Adipocyte (in vitro differentiated cells): ENCODE results near the gene TMEM225B.
"Not testable (repeated sequence)": the region's sequence is repeated elsewhere in the genome, so short reads cannot be mapped to it uniquely, and the experiment has no call there.

Experiments
- DNase-seq: peaks from one replicate; pipeline ENCODE4 v3.0.0-alpha.2; 2015; ENCODE audit warnings: low read depth
- H3K27me3 ChIP-seq: replicated peaks from 2 replicates; pipeline ENCODE4 v1.7.0; 2013; ENCODE audit warnings: mild to moderate bottlenecking, low read length, moderate library complexity; ENCODE audit not compliant: control insufficient read depth, insufficient read depth
- H3K36me3 ChIP-seq: 2 replicates; pipeline ENCODE4 v1.7.0; 2013; ENCODE audit warnings: low read length, mild to moderate bottlenecking, moderate library complexity; ENCODE audit not compliant: control insufficient read depth, insufficient read depth, severe bottlenecking
- H3K4me1 ChIP-seq: 2 replicates; pipeline ENCODE4 v1.7.0; 2013; ENCODE audit warnings: mild to moderate bottlenecking, low read length, moderate library complexity; ENCODE audit not compliant: control insufficient read depth, insufficient read depth
- H3K4me3 ChIP-seq: 2 replicates; pipeline ENCODE4 v1.7.0; 2013; ENCODE audit warnings: mild to moderate bottlenecking, low read length, moderate library complexity
- H3K9ac ChIP-seq: 2 replicates; pipeline ENCODE4 v1.7.0; 2013; ENCODE audit warnings: mild to moderate bottlenecking, low read length, moderate library complexity
- H3K9me3 ChIP-seq: 2 replicates; pipeline ENCODE4 v1.7.0; 2013; ENCODE audit warnings: mild to moderate bottlenecking, low read length, moderate library complexity; ENCODE audit not compliant: control insufficient read depth

Gene TMEM225B

DNA sequence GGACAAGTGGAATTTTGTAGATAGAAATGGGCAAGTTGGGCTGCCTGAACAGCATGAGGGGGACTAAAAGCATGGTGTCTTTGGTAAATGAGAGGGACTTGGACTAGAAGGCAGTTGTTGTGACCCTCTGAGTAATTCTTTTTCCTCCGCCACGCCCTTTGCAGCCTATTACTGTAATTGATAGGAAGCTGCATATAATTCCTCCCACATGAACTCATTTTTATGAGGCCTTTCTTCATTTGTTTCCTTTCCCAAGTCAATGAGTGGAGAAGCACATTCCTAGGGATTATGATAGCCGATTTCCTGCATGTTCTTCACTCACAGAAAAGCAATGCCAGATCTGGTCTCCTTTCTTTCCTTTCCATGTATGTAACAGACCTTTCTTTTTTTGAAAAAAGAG, 46.4 kb downstream of the TMEM225B start:
- Histone ChIP-seq H3K4me3 (no peak overlapping the region), H3K9ac (no peak overlapping the region), H3K4me1 (no peaks in the 10 kb centered on the region), H3K9me3 (peaks cover 4% of the 10 kb centered on the region), H3K27me3 (no peaks in the 10 kb centered on the region), H3K36me3 (peaks cover 4% of the 10 kb centered on the region)
- no peak for DNase-seq

DNA sequence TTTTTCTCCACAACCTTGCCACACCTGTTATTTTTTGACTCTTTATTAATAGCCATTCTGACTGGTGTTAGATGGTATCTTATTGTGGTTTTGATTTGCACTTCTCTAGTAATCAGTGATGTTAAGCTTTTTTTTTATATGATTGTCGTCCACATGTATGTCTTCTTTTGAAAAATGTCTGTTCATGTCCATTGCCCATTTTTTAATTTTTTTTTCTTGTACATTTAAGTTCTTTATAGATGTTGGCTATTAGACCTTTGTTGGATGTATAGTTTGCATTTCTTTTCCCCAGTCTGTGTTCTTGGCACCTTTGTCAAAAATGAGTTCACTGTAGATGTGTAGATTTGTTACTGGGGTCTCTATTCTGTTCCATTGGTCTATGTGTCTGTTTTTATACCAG, 47.5 kb downstream of the TMEM225B start:
- no peaks in the 10 kb centered on the region for H3K4me1 ChIP-seq
- H3K4me3 ChIP-seq: no peak overlapping the region

DNA sequence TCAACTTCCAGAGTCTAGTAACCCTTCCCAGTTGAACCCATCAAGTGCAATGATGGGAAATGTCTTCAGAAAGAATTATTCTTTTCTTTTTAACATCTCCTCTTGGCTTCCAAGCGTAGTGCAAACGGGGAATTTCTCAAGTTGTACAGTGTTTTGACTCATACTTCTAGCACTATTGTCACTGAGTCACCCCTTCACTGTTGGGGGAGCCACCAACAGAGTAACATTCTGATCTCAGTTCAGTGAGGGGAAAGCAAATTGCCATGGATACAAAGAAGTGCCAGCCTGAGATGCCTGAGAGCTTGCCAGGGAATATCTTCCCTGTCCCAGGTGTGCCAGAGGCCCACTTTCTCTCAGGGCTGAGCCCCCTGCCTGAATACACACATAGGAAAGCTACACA, 50.8 kb downstream of the TMEM225B start:
- no peak for DNase-seq
- peaks cover 4% of the 10 kb centered on the region for H3K36me3 ChIP-seq
- no peak overlapping the region for H3K4me3 ChIP-seq
- H3K4me1 ChIP-seq: no peaks in the 10 kb centered on the region
- peaks cover 4% of the 10 kb centered on the region for H3K9me3 ChIP-seq
- H3K9ac ChIP-seq: no peak overlapping the region
- H3K27me3 ChIP-seq: no peaks in the 10 kb centered on the region

More for the DNA sequence above, 47.5 kb downstream of the TMEM225B start:
- H3K9me3 ChIP-seq: peaks cover 4% of the 10 kb centered on the region
- no peak for DNase-seq
- no peak overlapping the region for H3K9ac ChIP-seq
- H3K36me3 ChIP-seq: peaks cover 4% of the 10 kb centered on the region
- no peaks in the 10 kb centered on the region for H3K27me3 ChIP-seq

DNA sequence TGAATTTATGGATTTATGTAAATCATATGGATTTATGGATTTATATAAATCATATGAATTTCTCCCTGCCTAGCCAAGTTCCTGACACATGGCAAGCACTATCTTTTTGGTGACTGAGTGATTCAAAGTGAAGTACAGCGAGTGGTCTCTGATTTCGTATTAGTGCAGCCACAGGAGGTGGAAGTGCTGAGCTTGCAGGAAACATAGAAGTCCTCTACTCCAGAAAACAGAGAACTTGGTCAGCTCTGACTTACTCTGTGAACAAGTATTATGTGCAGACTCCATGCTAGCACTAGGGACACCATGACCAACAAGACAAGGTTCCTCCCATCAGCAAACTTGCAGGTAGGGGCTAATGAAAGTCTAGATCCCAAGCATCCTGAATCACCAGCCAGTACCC, 53.2 kb downstream of the TMEM225B start:
- no peak overlapping the region for H3K4me3 ChIP-seq
- no peak for DNase-seq
- no peaks in the 10 kb centered on the region for H3K9me3 ChIP-seq
- H3K36me3 ChIP-seq: no peaks in the 10 kb centered on the region
- H3K27me3 ChIP-seq: no peaks in the 10 kb centered on the region
- H3K9ac ChIP-seq: no peak overlapping the region
- no peaks in the 10 kb centered on the region for H3K4me1 ChIP-seq

DNA sequence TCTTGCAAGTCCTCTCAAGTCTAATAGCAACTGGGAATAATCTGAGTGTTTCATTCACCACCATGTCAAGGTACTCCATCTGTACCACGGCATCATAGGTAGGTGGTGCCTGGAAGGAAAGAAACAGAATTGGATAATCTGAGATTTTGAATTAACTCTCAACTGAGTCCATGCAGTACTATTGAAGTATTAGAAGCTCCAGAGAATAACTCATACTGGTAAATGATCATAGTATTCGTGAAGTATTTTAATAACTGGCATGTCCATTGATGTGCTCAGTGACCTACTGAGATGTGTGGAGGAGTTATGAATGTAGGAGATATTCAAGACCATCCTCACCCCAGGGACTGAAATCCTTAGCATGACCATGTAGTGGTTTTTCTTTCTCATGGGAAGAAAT, 54.6 kb downstream of the TMEM225B start:
- DNase-seq: no peak
- Histone ChIP-seq H3K9ac (no peak overlapping the region), H3K4me1 (no peaks in the 10 kb centered on the region), H3K36me3 (no peaks in the 10 kb centered on the region), H3K9me3 (no peaks in the 10 kb centered on the region), H3K4me3 (no peak overlapping the region), H3K27me3 (no peaks in the 10 kb centered on the region)

DNA sequence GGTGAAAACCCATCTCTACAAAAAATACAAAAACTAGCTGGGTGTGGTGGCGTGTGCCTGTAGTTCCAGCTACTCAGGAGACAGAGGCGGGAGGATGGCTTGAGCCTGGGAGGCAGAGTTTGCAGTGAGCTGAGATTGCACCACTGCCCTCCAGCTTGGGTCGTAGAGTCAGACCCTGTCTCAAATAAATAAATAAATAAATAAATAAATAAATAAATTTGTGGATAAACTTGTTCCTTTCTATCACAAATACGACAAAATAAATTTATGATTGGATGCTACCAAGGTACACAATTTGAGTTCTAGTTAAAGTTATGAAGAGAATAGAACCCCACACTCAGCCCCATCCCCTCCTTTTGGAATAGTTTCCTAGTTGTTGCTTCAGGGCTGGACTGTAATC, 55.2 kb downstream of the TMEM225B start:
- not testable (repeated sequence) for H3K9ac ChIP-seq, DNase-seq, H3K4me1 ChIP-seq, H3K27me3 ChIP-seq, H3K9me3 ChIP-seq, H3K36me3 ChIP-seq, H3K4me3 ChIP-seq

DNA sequence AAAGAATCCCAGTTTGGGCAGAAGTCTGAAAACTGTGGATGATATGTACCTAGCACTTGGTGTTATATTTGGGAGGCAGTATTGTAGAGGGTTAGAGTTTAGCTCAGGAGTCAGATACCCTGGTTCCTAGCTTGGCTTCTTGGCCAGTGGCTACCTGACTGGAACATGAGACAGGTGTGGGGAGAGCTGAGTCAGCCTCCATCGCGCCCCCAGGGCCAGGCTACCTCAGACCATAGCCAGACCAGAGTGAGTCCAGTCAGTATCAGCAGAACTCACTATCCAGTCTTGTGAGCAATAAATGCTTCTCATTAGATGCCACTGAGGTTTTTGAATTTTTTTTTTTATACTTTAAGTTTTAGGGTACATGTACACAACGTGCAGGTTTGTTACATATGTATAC, 55.7 kb downstream of the TMEM225B start:
- no peaks in the 10 kb centered on the region for H3K36me3 ChIP-seq
- DNase-seq: no peak
- no peak overlapping the region for H3K9ac ChIP-seq
- no peaks in the 10 kb centered on the region for H3K9me3 ChIP-seq
- H3K27me3 ChIP-seq: no peaks in the 10 kb centered on the region
- no peak overlapping the region for H3K4me3 ChIP-seq
- H3K4me1 ChIP-seq: no peaks in the 10 kb centered on the region

DNA sequence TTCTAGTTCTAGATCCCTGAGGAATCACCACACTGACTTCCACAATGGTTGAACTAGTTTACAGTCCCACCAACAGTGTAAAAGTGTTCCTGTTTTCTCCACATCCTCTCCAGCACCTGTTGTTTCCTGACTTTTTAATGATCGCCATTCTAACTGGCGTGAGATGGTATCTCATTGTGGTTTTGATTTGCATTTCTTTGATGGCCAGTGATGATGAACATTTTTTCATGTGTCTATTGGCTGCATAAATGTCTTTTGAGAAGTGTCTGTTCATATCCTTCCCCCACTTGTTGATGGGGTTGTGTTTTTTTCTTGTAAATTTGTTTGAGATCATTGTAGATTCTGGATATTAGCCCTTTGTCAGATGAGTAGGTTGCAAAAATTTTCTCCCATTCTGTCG, 56.6 kb downstream of the TMEM225B start:
- not testable (repeated sequence) for H3K4me3 ChIP-seq, H3K9ac ChIP-seq, H3K27me3 ChIP-seq, H3K9me3 ChIP-seq, DNase-seq, H3K4me1 ChIP-seq, H3K36me3 ChIP-seq

DNA sequence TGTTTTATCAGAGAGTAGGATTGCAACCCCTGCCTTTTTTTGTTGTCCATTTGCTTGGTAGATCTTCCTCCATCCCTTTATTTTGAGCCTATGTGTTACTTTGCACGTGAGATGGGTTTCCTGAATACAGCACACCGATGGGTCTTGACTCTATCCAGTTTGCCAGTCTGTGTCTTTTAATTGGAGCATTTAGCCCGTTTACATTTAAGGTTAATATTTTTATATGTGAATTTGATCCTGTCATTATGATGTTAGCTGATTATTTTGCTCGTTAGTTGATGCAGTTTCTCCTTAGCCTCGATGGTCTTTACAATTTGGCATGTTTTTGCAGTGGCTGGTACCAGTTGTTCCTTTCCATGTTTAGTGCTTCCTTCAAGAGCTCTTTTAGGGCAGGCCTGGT, 59.8 kb downstream of the TMEM225B start:
- not testable (repeated sequence) for H3K9me3 ChIP-seq, H3K36me3 ChIP-seq, H3K4me3 ChIP-seq, H3K9ac ChIP-seq, H3K27me3 ChIP-seq, H3K4me1 ChIP-seq, DNase-seq
